Sigmoid colon (tissue), 4 donors: Measurements from ENCODE around the gene PITHD1.

Experiments used
- CTCF ChIP-seq, 4 experiments: fragments of 450-650 bp in 3 of 4; fragments of 200-600 bp in 1 of 4; IDR thresholded peaks; one replicate each; pipeline ENCODE4 v1.5.1; 2016 to 2019; ENCODE audit warnings: antibody characterized with exemption in 4 of 4, mild to moderate bottlenecking in 3 of 4, moderate library complexity in 2 of 4
- POLR2AphosphoS5 ChIP-seq, 4 donors: sonication (generic); formaldehyde crosslinking; IDR thresholded peaks; one replicate each; pipeline ENCODE4 v1.6.1; 2017; ENCODE audit warnings: antibody characterized with exemption in 4 of 4

- no peak for TF ChIP-seq POLR2AphosphoS5 (IDR thresholded peaks at IDR 0.05)
- TF ChIP-seq CTCF (IDR thresholded peaks at IDR 0.05), result no peak
These were observed 21.0 kb downstream of the PITHD1 start for GRCh38 chr1:23799255-23799569.
